ENCODE results near the gene ERCC1. TPM values are rescaled to one million over a fixed set of nuclear protein-coding genes. Genes with fewer than 3 reads are reported as not detected.
A peak's percentile ranks its signal among the peaks of the same experiment; 100 is the strongest.

Gene ERCC1
- polyA plus RNA-seq, 1 donor from 2014 or later = 69.2 TPM

- no peaks in the 10 kb centered on the region for H3K36me3 ChIP-seq (ENCODE audit: insufficient read depth, low read length)
- H3K27me3 ChIP-seq (ENCODE audit: insufficient read depth, low read depth, low read length) = no peaks in the 10 kb centered on the region
- TF ChIP-seq SMC3 (conservative IDR thresholded peaks at IDR 0.05; ENCODE audit: poor library complexity) = no peak
- TF ChIP-seq RAD21 (conservative IDR thresholded peaks at IDR 0.05) = no peak
- no peak for TF ChIP-seq POLR2AphosphoS5 (IDR thresholded peaks at IDR 0.05)
- TF ChIP-seq EP300 (conservative IDR thresholded peaks at IDR 0.05; ENCODE audit: poor library complexity, severe bottlenecking) = no peak
- no peak for TF ChIP-seq MXI1 (conservative IDR thresholded peaks at IDR 0.05; ENCODE audit: poor library complexity, severe bottlenecking)
- no peak for TF ChIP-seq CTCF (IDR thresholded peaks at IDR 0.05; ENCODE audit: poor library complexity, severe bottlenecking)
- TF ChIP-seq REST (IDR thresholded peaks at IDR 0.05; ENCODE audit: borderline replicate concordance) = no peak
- TF ChIP-seq TAF1 (IDR thresholded peaks at IDR 0.05; ENCODE audit: low read depth) = no peak
- no peak for TF ChIP-seq EZH2 (IDR thresholded peaks at IDR 0.05; ENCODE audit: borderline replicate concordance, insufficient read depth, low read length, poor library complexity, severe bottlenecking)
- H3F3A ChIP-seq (ENCODE audit: insufficient read depth, low read length, poor library complexity, severe bottlenecking) = no peaks in the 10 kb centered on the region
- peak overlapping the region; percentile 69 for H3K4me3 ChIP-seq (ENCODE audit: low read length)
- no peaks in the 10 kb centered on the region for H4K20me1 ChIP-seq (ENCODE audit: insufficient read depth)
- H3K27ac ChIP-seq (ENCODE audit: low read length) = no peak overlapping the region
- no peak overlapping the region for H3K4me2 ChIP-seq (ENCODE audit: low read length)
- peak overlapping the region; percentile 21 for H2AFZ ChIP-seq (ENCODE audit: low read depth, low read length)
- H3K79me2 ChIP-seq (replicated peaks; ENCODE audit: insufficient read depth, low read length) = no peaks in the 10 kb centered on the region
- H3K9ac ChIP-seq (ENCODE audit: low read length) = peak overlapping the region; percentile 62
- no peaks in the 10 kb centered on the region for H3K9me3 ChIP-seq (ENCODE audit: low read length)
- no peaks in the 10 kb centered on the region for H3K9me2 ChIP-seq (ENCODE audit: insufficient read depth, low read length)
These were observed 16.5 kb upstream of the ERCC1 start for GRCh38 chr19:45440259-45440638.

GRCh38 chr19:45439569-45440258 lies 16.0 kb upstream of the ERCC1 start:
- Histone ChIP-seq H3K79me2 (replicated peaks; ENCODE audit: insufficient read depth, low read length) (no peaks in the 10 kb centered on the region), H3K27me3 (ENCODE audit: insufficient read depth, low read depth, low read length) (no peaks in the 10 kb centered on the region), H3K4me2 (ENCODE audit: low read length) (no peak overlapping the region), H3K36me3 (ENCODE audit: insufficient read depth, low read length) (no peaks in the 10 kb centered on the region), H3K9ac (ENCODE audit: low read length) (peak overlapping the region; percentile 62), H4K20me1 (ENCODE audit: insufficient read depth) (no peaks in the 10 kb centered on the region), H3F3A (ENCODE audit: insufficient read depth, low read length, poor library complexity, severe bottlenecking) (no peaks in the 10 kb centered on the region), H3K9me2 (ENCODE audit: insufficient read depth, low read length) (no peaks in the 10 kb centered on the region), H2AFZ (ENCODE audit: low read depth, low read length) (peak overlapping the region; percentile 21), H3K4me3 (ENCODE audit: low read length) (peak overlapping the region; percentile 69), H3K27ac (ENCODE audit: low read length) (no peak overlapping the region), H3K9me3 (ENCODE audit: low read length) (no peaks in the 10 kb centered on the region)
- TF ChIP-seq RAD21 (conservative IDR thresholded peaks at IDR 0.05) (peak; percentile 92), POLR2AphosphoS5 (IDR thresholded peaks at IDR 0.05) (no peak), EP300 (conservative IDR thresholded peaks at IDR 0.05; ENCODE audit: poor library complexity, severe bottlenecking) (peak; percentile 28), CTCF (IDR thresholded peaks at IDR 0.05; ENCODE audit: poor library complexity, severe bottlenecking) (peak; percentile 99), SMC3 (conservative IDR thresholded peaks at IDR 0.05; ENCODE audit: poor library complexity) (peak; percentile 97)

Measured in neural cell (in vitro differentiated cells).